DLD1 (cell line): ENCODE data around the gene BACE1.
"Not testable (repeated sequence)": the region's sequence is repeated elsewhere in the genome, so short reads cannot be mapped to it uniquely, and the experiment has no call there.

Experiments
- in situ Hi-C: cut with HindIII; loops from 2 replicates; pipeline ENCODE4 v1.10.0; 2017; ENCODE audit warnings: low sequenced_read_pairs

Gene BACE1

GRCh38 chr11:117279711-117280376, 36.2 kb downstream of the BACE1 start:
- in situ Hi-C loops = no loop called here

GRCh38 chr11:117278347-117278746, 37.7 kb downstream of the BACE1 start:
- in situ Hi-C loops = no loop called here

- in situ Hi-C loops = no loop called here
These were observed 42.3 kb downstream of the BACE1 start for GRCh38 chr11:117273550-117274289.

- in situ Hi-C loops = not testable (repeated sequence)
These were observed 43.9 kb downstream of the BACE1 start for GRCh38 chr11:117272175-117272574.

GRCh38 chr11:117271208-117271607, 44.8 kb downstream of the BACE1 start:
- in situ Hi-C loops = no loop called here

- in situ Hi-C loops = no loop called here
These were observed 46.2 kb downstream of the BACE1 start for GRCh38 chr11:117269856-117270255.

- in situ Hi-C loops = no loop called here
These were observed 50.3 kb downstream of the BACE1 start for GRCh38 chr11:117265745-117266144.

GRCh38 chr11:117264624-117265323, 51.3 kb downstream of the BACE1 start:
- in situ Hi-C loops = not testable (repeated sequence)

GRCh38 chr11:117259417-117259816, 56.6 kb downstream of the BACE1 start:
- in situ Hi-C loops = no loop called here

- in situ Hi-C loops = no loop called here
These were observed 57.5 kb downstream of the BACE1 start for GRCh38 chr11:117258576-117258975.

- in situ Hi-C loops = no loop called here
These were observed 59.5 kb downstream of the BACE1 start for GRCh38 chr11:117256573-117256972.

- in situ Hi-C loops = no loop called here
These were observed 60.1 kb downstream of the BACE1 start for GRCh38 chr11:117255966-117256365.

- in situ Hi-C loops = no loop called here
These were observed 64.5 kb downstream of the BACE1 start for GRCh38 chr11:117251506-117251905.

GRCh38 chr11:117249571-117249970, 66.5 kb downstream of the BACE1 start:
- in situ Hi-C loops = no loop called here

- in situ Hi-C loops = no loop called here
These were observed 67.7 kb downstream of the BACE1 start for GRCh38 chr11:117248341-117248740.

GRCh38 chr11:117239295-117239694, 76.8 kb downstream of the BACE1 start:
- in situ Hi-C loops = no loop called here

- in situ Hi-C loops = no loop called here
These were observed 77.8 kb downstream of the BACE1 start for GRCh38 chr11:117238221-117238620.
